ENCODE data around the gene GPSM1. TPM values are rescaled to one million over a fixed set of nuclear protein-coding genes. Genes with fewer than 3 reads are reported as not detected.

Gene GPSM1
- polyA plus RNA-seq, 1 of the 3 experiments (the other 2 are of a cell fraction): 26.7 TPM

DNA sequence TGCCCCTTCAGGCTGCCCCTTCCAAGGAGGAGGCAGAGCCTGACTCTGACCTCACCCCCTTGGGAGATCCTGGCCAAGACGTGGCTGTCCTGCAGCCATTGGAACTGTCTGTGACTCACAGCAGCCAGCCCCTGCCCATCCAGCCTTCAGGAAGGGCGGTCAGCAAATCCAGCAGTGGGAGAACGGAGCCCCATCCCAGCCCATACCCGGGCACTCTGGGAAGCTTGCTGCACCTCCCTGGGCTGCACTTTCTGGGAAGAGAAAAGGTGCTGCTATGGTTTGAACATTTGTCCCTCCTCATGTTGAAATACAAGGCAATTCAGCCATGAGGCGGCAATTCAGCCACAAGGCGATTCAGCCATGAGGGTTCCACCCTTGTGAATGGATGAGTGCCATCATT is 47.9 kb upstream of the GPSM1 start:
- no peak overlapping the region for H2AFZ ChIP-seq (ENCODE audit: low read depth)
- TF ChIP-seq MXI1 (IDR thresholded peaks at IDR 0.05; ENCODE audit: low read depth, low read length) (no peak), RFX5 (IDR thresholded peaks at IDR 0.05; ENCODE audit: low read length) (no peak), REST (IDR thresholded peaks at IDR 0.05; ENCODE audit: low read depth, low read length) (no peak), TEAD4 (IDR thresholded peaks at IDR 0.05; ENCODE audit: borderline replicate concordance, insufficient read depth) (no peak), NRF1 (IDR thresholded peaks at IDR 0.05; ENCODE audit: low read depth, low read length) (no peak), IRF3 (IDR thresholded peaks at IDR 0.05; ENCODE audit: low read depth, low read length) (no peak), JUND (IDR thresholded peaks at IDR 0.05) (no peak), SMC3 (IDR thresholded peaks at IDR 0.05; ENCODE audit: low read depth, low read length) (no peak)
- ChIA-PET CTCF (interaction anchor here (0.7 to 2.3 kb wide), 4 partner anchors 9 to 109 kb away, joined by 3 to 9 read pairs (median 5); no protein-coding TSS in a partner anchor), POLR2A (interaction anchor here (1.3 kb wide), 1 partner anchor 12 kb away, joined by 4 read pairs; no protein-coding TSS in a partner anchor)
- peaks cover 33% of the 10 kb centered on the region; the same call in 1 of the 2 replicates for H3K27me3 ChIP-seq (ENCODE audit: insufficient read depth)
- H3K9me3 ChIP-seq: no peaks in the 10 kb centered on the region
- WGBS (ENCODE audit: low lambda C conversion rate): 80% methylated on average over 3 of the region's 6 CpGs
- H3K27ac ChIP-seq (ENCODE audit: low read depth in 2 of 2, low read length in 1 of 2): no peak overlapping the region
- no peak overlapping the region for H3K9ac ChIP-seq
- no peak overlapping the region for H3K4me3 ChIP-seq (ENCODE audit: low read depth in 2 of 2, low read length in 1 of 2)
- no peaks in the 10 kb centered on the region for H3K79me2 ChIP-seq (ENCODE audit: insufficient read depth)
- no peak for DNase-seq
- H3K9me2 ChIP-seq: no peaks in the 10 kb centered on the region
- no peaks in the 10 kb centered on the region for H4K20me1 ChIP-seq (ENCODE audit: insufficient read depth)
- H3F3A ChIP-seq (replicated peaks; ENCODE audit: insufficient read depth): no peaks in the 10 kb centered on the region
- H3K4me2 ChIP-seq: no peak overlapping the region
- peaks cover 0 to 4% of the 10 kb centered on the region in 2 experiments; a peak in 1 of 4 replicates for H3K4me1 ChIP-seq (ENCODE audit: control insufficient read depth in 1 of 2, insufficient read depth in 2 of 2, low read depth in 1 of 2, low read length in 1 of 2)
- no peaks in the 10 kb centered on the region for H3K36me3 ChIP-seq (replicated peaks in 1 of 2; ENCODE audit: control insufficient read depth in 1 of 2, insufficient read depth in 2 of 2, low read length in 1 of 2)

GRCh38 chr9:136280535-136281315 is 46.6 kb upstream of the GPSM1 start:
- TF ChIP-seq MAX (IDR thresholded peaks at IDR 0.05; ENCODE audit: low read depth) (no peak), RXRA (IDR thresholded peaks at IDR 0.05; ENCODE audit: borderline replicate concordance, low read depth) (no peak), FOXM1 (IDR thresholded peaks at IDR 0.05; ENCODE audit: low read depth) (no peak), NRF1 (IDR thresholded peaks at IDR 0.05; ENCODE audit: low read depth, low read length) (no peak), CHD2 (IDR thresholded peaks at IDR 0.05; ENCODE audit: low read length, partially characterized antibody) (no peak), MEF2A (IDR thresholded peaks at IDR 0.05; ENCODE audit: borderline replicate concordance, low read depth) (no peak)
- Histone ChIP-seq H3K79me2 (ENCODE audit: insufficient read depth) (no peaks in the 10 kb centered on the region), H3K4me3 (ENCODE audit: low read depth in 2 of 2, low read length in 1 of 2) (no peak overlapping the region), H3K4me1 (ENCODE audit: control insufficient read depth in 1 of 2, insufficient read depth in 2 of 2, low read depth in 1 of 2, low read length in 1 of 2) (peaks cover 0 to 4% of the 10 kb centered on the region in 2 experiments; a peak in 1 of 4 replicates), H4K20me1 (ENCODE audit: insufficient read depth) (no peaks in the 10 kb centered on the region), H3K36me3 (replicated peaks in 1 of 2; ENCODE audit: control insufficient read depth in 1 of 2, insufficient read depth in 2 of 2, low read length in 1 of 2) (no peaks in the 10 kb centered on the region), H2AFZ (ENCODE audit: low read depth) (no peak overlapping the region), H3K27ac (ENCODE audit: low read depth in 2 of 2, low read length in 1 of 2) (no peak overlapping the region), H3K4me2 (no peak overlapping the region), H3K9ac (no peak overlapping the region), H3K9me3 (no peaks in the 10 kb centered on the region), H3K9me2 (no peaks in the 10 kb centered on the region), H3K27me3 (ENCODE audit: insufficient read depth) (peaks cover 33% of the 10 kb centered on the region), H3F3A (replicated peaks; ENCODE audit: insufficient read depth) (no peaks in the 10 kb centered on the region)
- ChIA-PET POLR2A (no interaction called here), CTCF (interaction anchor here (1.1 to 4.8 kb wide), 3 partner anchors 111 to 158 kb away, joined by 3 to 59 read pairs (median 3); no protein-coding TSS in a partner anchor)
- no peak for DNase-seq
- WGBS (ENCODE audit: low lambda C conversion rate): 72% methylated on average over 11 of the region's 16 CpGs

Measured in SK-N-SH (cell line).